ENCODE data around the gene CYP19A1.
"Not testable (repeated sequence)": the region's sequence is repeated elsewhere in the genome, so short reads cannot be mapped to it uniquely, and the experiment has no call there.

The CYP19A1 gene

DNA sequence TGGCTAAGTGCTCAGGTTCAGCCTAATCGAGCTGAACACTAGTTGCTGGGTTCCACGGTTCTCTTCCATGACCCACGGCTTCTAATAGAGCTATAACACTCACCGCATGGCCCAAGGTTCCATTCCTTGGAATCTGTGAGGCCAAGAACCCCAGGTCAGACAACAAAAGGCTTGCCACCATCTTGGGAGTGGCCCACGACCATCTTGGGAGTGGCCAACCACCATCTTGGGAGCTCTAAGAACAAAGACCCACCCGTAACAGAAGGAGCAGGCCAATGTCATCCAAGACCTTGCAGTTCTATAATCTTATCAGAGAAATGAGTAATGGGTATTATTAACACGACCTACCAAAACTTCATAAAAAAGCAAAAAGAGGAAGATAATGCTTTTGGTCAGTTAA lies 77.3 kb downstream of the CYP19A1 start:
- not testable (repeated sequence) for DNase-seq (ENCODE audit: low spot score)

DNA sequence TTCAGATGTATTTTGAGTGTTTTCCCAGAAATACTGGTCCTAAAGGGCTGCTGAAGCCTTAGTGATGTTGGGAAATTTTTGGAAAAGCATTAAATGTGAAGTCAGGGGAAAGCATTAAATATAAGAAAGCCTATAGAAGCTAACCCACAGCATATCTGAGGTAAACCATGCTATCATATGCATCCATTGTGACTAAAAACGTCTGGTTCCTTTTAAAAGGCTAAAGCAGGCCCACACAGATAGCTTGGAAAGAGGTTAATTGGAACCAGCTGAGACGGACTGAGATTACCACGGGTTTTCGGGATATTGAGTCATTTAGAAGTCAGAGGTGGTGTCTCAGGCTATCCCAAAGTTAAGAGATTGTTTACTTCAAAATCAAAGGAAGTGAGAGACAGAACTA lies 78.2 kb downstream of the CYP19A1 start:
- no peak for DNase-seq (ENCODE audit: low spot score)

DNA sequence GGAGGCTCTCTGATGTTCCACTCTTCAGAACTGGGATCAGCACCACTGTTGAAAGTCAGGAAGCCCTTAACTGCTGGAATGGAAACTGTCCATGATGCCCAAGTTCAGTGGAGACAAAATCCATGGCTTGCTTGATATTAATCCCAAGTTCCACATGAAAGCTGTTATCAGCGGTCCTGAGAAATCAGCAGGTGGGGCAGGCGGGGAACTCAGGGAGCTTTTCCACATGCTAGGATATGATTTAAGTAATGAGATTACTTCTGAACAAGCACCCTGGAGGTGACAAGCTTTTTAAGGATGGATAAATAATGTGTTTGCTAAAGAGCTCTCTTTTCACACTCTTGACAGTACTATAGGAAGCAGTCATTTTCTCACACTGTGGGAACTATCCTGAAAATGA lies 82.9 kb downstream of the CYP19A1 start:
- no peak for DNase-seq (ENCODE audit: low spot score)

DNA sequence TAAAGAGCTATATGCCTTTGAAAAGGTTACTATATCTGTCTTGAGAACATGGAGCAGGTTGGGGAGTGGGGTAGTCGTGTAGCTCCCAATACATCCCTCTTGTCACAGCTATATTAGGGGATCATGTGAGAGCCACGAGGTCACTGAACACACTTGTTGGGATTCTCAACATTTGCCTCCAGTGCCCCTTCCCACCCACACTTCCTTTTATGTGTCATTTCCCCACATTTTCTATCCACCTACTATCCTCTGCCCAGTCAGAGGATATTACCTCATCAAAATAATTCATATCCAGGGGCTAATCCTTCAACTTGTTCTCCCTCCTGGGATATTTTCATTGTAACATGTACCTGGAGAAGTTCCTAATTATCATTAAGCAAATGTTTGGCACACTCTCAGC lies 85.0 kb downstream of the CYP19A1 start:
- no peak for DNase-seq (ENCODE audit: low spot score)

DNA sequence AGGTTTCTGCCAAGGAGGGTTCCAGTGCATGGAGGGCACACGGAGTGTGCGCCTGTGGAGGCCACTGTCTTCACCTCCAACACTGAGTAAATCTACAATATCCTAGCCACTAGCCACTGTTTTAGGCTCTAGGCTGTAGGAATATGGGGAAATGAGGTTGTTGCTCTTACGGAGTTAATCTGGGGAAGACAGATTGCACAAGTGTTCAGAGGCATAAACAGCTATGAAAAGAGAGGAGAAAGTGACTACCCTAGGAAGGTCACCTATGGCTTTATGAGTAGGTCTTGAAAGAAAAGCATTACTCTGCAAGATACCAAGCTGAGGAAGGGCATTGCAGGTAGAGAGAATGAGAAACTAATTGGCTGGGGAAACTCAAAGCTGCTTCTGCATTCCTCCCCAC lies 85.7 kb downstream of the CYP19A1 start:
- no peak for DNase-seq (ENCODE audit: low spot score)

DNA sequence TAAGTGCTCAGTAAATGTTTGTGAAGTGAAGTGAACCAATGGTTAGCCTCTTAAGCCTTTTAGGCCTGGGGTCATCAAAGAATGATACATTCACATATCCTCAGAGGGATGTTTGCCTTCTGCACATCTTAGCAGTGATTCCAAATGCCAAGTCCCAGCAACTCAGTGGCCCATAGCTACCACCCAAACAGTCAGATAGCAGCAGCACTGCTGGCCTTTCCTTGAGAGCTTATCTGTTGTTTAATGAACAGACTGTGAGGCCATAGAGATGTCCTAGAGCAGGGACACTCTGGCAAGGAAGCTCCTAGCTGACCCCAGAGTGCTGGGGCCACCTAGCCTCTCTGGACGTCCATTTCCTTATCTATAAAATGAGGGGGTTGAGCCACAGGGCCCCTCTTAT lies 86.8 kb downstream of the CYP19A1 start:
- no peak for DNase-seq (ENCODE audit: low spot score)

DNA sequence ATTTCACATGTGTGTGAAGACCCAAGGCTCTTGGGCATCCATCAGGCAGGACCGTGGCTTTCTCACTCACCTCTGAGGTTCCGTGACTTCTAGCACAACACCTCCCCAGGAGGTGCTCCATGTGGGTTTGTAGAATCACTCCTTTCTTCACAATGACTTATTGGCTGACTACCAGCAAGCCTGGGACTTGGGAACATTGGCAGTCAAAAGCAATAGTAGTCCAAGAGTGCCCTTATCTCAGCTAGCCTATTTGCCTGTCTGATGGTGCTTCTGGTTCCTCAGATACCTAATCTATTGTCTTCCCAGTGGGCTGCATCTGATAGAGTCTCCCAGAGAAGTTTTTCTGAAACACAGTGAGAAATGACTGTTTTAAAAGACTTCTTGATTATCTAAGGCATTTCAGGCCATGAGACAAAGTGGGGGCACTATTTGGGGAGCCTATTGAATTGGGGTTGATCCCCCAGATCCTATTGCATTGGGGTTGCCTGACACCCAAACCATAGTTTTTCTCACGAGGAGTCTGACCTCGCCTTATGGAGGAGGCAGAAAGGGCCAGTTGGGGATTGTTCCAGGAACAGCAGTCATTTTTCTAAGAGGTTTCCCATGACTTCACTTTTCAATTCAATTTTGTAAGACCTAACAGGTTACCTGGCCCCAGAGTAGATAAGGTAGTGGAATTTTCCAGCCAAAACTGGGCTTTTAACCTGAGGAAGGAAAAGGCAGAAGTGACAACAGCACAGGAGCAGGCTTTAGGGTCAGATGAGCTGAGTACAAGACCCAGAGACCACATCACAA lies 88.0 kb downstream of the CYP19A1 start:
- no peak for DNase-seq (ENCODE audit: low spot score)

DNA sequence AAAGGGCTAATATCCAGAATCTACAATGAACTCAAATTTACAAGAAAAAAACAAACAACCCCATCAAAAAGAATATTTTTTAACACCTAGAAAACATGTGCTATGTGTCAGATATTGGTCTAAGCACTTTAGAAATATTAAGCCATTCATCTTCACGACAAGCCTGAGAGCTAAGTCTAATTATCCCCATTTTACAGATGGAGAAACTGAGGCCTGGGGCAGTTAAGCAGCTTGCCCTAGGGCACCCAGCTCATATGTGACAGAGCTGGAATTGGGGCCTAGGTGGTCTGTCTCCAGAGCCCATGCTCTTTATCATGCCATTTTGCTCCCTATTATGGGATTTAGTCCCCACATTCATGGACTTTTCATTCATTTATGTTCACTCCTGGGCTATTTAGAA lies 92.8 kb downstream of the CYP19A1 start:
- DNase-seq (ENCODE audit: low spot score), result no peak

DNA sequence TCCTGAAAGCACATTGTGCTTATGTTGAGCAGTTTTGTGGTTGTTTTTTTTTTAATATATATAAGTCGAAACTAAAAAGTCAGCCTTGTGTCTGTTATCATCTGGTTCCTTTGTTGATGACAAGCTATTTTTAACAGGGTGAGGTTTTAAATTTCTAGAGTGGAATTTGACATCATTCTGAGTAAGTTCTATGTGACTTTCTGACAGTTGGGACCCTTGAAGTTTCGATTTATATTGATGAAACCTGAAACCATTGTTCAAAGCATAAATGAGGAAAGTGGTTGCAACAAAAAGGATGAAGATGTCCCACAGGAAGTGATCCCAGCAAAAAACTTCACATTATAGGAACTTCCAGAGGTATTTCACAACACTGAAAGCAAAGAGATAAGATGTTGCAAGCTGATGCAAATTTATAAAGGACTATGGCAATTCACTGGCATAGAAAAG lies 94.0 kb downstream of the CYP19A1 start:
- DNase-seq (ENCODE audit: low spot score), result no peak

DNA sequence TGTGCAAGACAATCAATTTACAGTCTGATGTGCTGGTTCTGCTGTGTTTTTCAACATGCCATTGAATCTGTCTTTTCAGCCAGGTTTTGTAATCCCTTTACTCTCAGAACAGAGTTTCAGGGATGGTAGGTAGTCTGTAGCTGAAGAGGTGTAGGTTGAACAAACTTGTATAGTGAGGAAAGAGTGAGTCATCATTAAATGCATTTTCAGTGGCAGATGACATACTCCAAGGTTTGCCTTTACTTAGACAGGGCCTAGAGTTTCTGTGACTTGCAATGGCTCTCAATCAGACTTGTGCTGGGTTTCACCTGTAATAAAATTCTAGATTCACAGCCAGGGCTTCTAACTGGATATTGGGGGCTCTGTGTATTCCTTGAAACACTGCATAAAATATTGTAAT lies 94.6 kb downstream of the CYP19A1 start:
- no peak for DNase-seq (ENCODE audit: low spot score)

DNA sequence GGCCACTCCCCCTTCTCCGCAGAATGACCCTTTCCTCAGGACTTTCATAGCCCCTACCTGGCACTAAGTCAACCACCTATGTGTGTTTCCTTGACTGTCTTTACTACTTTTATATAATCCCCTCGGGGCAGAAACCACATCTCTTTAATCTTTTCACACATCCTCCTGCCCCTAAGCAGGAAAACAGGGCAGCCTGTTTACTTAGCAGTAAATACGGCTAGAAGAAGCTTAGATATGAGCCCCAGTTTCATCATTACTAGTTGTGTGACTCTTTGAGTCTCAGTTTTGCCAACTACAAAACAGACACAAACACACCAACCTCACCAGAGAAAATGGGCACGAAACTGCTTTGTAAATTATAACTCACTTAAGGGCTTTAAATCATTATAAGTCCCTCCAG lies 98.3 kb downstream of the CYP19A1 start:
- no peak for DNase-seq (ENCODE audit: low spot score)

DNA sequence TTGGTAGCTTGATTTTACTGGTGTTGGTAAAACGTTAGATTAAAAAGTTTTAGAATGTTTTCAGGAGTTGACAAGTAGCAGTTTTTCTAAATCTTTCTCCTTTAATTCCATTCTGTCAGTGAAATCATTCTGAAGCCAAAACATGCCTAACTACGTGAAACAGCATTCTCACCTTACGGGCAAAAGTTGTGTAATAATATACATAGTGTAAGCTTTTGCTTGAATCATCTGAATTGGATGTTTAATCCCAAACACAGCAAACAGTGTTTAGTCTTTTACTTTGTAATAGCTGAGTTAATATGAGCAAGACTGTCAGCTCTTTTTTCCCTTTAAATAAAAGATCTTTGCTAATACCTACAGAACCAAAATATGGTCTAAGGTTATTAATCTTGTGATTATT lies 100.6 kb downstream of the CYP19A1 start:
- DNase-seq (ENCODE audit: low spot score), result no peak

DNA sequence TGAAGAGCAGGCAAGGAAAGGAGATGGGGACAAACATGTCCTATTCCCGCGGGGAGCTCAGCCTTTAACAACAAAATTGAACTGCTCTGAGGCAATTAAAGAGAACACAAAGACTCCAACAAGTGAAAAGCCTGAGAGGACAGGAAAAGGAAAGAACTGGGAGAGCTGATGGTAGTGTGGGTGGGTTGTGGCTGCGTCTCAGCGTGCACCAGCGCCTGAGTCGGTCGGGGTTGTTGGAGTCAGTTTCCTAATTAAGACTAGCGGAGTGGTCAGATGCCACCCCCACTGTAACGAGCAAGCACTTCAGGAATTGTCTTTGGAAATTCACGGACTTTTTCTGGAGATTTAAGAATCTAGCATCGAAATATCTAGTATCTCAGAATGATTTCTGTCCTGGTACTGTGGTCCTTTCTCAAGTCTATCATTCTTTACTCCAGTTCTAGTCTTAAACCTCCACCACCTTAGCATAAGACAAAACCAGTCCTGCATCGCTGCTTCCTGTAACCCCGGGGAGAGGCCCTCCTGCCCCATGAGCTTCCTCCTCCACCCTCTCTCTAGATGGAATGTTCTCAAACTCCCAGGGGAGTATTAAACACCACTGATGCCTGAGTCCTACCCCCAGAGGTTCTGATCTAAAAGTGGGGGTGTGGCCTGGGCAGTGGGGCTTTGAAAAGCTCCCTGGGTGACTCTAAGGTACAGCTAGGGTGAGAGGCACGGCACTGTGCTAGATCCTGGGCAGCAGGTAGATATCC lies 104.0 kb downstream of the CYP19A1 start:
- DNase-seq (ENCODE audit: low spot score), result no peak

DNA sequence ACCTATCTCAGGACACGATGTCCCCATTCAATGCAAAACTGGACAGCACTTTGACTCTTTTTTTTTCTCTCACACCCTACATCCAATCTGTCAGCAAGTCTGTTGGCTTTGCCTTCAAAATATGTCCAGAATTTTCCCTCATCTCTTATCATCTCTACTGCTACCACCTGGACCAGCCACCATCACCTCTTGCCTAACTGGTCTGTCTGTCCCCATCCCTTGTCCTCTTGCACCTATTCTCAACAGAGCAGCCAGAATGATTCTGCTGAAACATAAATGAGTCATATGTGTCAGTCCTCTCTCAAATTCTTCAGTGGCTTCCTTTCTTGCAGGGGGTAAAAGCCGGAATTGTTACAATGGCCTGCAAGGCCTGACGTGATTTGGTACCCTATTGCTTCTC lies 105.8 kb downstream of the CYP19A1 start:
- no peak for DNase-seq (ENCODE audit: low spot score)

DNA sequence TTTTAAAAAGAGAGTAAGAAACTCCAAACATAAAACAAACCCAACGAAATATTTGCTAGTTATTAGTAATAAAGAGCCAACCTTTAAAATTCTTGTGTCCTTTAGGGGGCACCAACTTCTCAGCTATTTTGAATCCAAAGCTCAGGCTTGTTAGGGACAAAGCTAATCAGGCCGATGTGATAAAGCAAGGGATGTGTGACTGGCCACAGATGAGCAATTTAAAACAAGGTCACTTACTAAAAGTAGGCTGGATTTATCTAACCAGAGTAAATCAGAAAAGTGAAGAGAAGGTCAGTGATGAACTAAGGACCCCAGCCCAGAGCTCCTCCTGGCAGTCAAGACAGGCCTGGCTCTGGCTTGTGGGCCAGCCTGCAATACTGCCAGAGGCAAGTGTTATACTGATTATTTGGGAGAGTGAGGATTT lies 108.5 kb downstream of the CYP19A1 start:
- peak; percentile 72 for DNase-seq (ENCODE audit: low spot score)

DNA sequence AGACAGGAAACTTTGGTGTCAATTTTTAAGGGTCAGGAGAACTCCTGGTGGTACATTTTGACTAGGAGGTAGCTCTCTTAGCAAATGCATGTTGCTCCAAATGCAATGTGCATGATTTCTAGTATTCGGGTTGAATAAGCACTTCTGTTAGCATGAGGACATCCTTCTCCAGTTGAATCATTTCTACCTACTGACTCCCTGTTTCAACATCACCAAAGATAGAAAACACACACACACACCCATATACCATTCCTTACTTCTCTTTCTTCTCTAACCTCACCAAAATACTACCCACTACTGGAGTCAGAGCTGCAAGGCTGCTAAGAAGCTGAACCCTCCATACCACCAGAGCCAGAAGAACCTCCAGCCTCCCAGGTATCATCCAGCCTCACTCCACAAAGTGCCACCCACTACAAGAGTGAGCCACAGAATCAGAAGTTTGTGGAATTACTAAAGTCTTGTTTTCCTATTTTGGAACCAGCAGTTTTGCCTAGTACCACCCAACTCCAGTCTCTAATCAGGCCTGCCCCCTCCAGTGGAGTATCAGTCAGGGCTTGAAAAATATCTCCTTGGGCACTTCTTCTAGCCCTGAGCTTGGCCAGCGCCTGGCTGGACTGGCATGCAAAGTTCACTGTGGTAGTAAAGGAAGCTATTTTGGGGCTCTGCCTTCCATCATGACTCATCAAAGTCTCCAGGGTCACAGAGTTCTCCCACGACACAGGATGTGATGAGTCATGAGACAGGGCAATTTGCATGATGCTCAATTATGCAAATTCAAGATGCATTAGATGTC lies 110.3 kb downstream of the CYP19A1 start:
- DNase-seq (ENCODE audit: low spot score), result peak; percentile 13

DNA sequence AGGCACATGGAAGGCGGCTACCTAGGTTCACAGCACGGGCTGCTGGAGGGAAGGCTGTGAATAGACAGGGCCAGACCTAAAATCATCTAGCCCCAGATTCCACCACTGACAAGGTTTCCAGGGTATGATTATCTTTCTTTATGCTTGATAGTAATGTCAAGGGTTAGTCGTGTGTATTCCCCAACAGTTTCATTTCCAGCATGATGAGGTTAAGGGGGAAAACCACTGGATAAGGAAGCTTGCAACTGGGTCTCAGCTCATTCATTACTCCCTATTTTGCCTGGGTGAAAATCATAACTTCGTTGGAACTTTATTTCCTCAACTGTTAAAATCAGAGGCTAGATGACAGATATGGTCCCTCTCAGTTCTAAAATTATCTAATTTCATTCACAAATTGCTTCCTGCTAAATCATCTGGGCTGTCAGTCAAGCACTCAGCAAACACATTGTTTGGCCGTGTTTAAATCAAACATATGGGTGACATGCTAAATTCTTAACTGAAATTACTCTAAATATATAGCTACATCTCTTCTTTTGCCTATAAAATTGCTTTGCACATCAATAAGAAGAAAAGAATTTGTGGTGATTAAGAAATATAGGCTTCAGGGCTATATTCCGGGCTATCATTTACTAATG lies 111.7 kb downstream of the CYP19A1 start:
- DNase-seq (ENCODE audit: low spot score), result no peak

DNA sequence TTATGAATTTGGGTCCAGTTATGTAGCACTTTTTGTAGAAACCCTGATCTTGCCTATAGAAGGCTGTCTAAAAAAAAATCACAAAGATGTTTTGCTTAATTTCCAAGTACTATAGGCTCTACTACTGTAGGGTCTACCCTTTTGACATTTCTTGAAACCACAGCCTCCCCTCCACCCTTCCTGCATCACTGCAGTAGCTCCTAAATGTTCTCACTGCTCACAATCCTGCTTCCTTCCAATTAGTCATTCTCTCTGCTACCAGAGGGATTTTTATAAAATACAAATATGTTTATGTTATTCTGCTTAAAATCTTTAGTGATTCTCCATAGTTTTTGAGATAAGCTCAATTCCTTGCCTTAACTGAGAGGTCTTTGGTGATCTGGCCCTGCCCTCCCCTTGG lies 114.0 kb downstream of the CYP19A1 start:
- no peak for DNase-seq (ENCODE audit: low spot score)

DNA sequence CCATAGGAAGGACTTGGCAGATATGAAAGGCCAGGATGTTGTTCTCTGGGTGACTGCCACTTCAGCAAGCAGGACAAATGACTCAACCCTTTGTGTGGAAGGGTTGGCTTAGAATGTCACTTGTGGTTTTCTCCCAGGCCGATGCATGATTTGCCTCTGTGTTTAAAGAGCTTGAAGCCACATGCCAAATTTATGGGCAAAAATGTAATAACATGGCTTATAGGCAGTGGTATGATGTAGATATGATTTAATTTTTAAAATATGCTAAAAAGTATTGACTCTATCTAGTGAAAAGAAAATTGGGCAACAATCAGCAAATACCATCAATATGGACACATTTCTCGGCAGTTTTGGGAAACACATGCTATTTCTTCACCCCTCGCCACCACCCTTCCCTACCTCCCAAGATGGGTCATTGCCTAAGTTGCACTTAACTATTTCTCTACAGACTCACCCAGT lies 114.6 kb downstream of the CYP19A1 start:
- DNase-seq (ENCODE audit: low spot score), result peak; percentile 37

DNA sequence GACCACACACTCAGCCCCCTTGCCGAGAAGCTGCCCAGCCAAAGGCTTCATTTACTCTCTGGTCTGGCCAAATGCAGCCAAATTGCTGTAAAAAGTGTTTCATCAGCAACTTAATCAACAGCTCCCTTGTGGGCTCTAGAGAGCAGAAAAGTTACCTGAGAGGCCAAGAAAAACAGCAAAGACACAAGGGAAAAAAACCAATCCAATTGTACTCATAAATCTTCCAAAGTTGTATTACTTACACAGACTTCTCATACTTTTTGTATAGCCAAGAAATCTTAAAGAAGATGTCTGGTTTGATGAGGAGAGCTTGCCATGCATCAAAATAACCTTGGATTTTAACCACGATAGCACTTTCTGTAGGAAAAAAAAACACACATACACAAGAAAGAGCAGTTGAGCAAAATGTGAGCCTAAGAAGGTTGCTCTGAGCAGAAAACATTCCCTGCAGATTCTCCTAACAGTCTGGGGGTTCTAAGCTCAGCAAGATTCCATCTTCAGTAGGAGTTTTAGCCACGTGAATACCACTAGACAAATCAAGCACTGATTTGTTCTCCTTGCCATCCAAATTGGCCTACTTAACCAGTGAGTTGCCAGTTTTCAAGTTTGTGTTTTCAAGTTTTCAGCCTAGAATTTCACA lies 120.0 kb downstream of the CYP19A1 start:
- no peak for DNase-seq (ENCODE audit: low spot score)

DNA sequence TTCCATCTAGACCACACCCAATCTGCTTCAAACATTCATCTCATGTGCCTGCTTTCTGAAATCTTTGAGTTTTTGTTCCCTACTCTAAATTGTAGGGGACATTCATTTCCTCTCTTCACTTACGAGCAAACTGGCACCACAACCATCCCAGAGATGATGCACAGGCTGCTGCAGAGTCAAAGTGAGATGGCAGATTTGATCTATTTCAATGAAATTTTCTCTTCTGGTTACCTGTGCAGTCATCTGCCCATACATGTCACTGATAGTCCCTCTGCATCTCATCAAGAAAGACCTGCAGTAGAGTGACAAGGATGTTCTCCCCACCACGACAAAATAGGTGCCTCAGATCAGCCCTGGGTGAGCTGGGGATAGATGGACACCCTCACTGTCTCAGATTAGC lies 125.5 kb downstream of the CYP19A1 start:
- DNase-seq (ENCODE audit: low spot score), result no peak

DNA sequence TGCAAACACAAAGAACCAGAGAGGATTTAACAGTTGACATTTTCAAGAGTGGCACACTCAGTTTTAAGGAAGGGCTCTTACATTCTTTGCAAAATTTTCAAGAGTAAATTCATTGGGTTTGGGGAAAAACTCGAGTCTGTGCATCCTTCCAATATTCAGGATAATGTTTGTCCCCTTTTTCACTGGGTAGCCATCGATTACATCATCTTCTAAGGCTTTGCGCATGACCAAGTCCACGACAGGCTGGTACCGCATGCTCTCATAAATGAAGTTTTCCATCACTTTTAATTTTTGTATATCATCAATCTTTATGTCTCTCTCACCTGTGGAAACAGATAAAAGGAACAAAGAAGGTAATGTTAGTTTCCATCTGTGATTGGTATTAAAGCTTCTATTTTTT lies 126.2 kb downstream of the CYP19A1 start:
- DNase-seq (ENCODE audit: low spot score), result no peak
